Measurements from ENCODE around the gene PATJ.

DNA sequence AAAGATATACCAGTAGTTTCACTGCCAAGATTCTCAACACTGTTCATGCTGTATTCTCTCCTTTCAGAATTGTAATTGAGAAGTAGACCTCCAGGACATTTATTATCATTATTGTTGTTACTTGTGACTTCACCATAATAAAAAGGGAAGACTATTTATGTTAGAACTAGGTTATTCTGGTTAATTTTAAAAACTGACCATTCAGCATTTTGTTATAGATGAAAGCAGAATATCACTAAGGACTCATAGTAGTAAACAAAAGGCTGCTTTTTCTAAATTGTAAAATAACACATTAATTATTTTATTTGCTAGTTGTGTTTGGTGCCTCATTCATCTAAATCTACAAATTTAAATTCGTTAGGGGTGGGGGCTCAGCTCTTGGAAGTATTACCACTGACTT is 210.4 kb downstream of the PATJ start:
- TF ChIP-seq GABPA (IDR thresholded peaks at IDR 0.05; ENCODE audit: low read depth, low read length), result no peak
- no peak for TF ChIP-seq GABPA (CRISPR knock-in tag; IDR thresholded peaks at IDR 0.05; ENCODE audit: low read depth)
- TF ChIP-seq EZH2 (conservative IDR thresholded peaks at IDR 0.05; ENCODE audit: low read depth, low read length), result no peak
- no peak for TF ChIP-seq GABPB1 (CRISPR knock-in tag; IDR thresholded peaks at IDR 0.05)
- TF ChIP-seq ARNT (IDR thresholded peaks at IDR 0.05), result no peak
- no peak for TF ChIP-seq FOXA1 (IDR thresholded peaks at IDR 0.05)
- TF ChIP-seq FOXA1 (CRISPR knock-in tag; IDR thresholded peaks at IDR 0.05), result no peak
- no peak for TF ChIP-seq RBM22 (optimal IDR thresholded peaks at IDR 0.05; ENCODE audit: low read length)
- TF ChIP-seq KLF9 (CRISPR knock-in tag; IDR thresholded peaks at IDR 0.05; ENCODE audit: low read depth), result no peak
- no peak for TF ChIP-seq CAMTA2 (CRISPR knock-in tag; IDR thresholded peaks at IDR 0.05; ENCODE audit: borderline replicate concordance)
- no peak for TF ChIP-seq POLR2A (IDR thresholded peaks at IDR 0.05; ENCODE audit: insufficient read depth in 1 of 2, low read depth in 2 of 2, low read length in 2 of 2)
